Measurements from ENCODE around the gene ELAVL1.
A peak's percentile ranks its signal among the peaks of the same experiment; 100 is the strongest.

DNA sequence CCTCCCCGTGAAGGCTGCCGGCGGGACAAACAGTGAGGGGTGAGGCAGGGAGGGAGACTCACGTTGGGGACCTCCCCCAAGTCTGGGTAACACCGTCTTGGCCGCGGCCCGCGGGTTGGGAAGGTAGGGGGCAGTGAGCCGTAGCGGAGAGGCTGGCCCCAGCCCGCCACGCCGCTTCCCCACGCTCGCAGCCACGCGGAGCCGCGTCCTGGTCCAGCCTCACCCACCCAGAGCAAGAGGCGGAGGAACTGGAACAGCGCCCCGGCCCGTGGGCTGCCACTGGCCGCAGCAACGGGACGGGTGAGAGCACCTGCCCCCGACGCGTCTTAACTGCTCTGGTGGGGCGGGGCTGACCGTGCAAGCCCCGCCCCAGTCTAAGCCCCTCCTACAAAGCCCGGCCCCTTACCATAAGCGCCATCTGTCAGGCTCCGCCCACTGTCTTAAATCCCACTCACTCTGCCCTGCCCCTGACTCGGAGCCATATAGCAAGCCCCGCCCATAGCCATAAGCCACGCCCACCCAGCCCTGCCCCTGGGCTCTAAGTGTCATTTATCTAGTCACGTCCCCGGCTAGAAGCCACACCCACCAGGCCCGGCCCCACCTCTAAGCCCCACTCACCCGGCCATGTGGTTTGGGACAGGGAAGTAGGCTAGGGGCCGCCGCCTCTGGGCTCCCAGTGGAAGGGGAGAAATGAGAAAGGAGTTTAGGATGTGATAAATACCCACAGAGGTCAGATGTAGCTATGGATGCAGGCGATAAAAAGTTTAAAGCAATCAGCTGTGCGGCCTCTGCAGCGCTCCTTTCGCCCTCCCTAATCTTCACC lies 45.0 kb upstream of the ELAVL1 start:
- TF ChIP-seq, protein P1, sequence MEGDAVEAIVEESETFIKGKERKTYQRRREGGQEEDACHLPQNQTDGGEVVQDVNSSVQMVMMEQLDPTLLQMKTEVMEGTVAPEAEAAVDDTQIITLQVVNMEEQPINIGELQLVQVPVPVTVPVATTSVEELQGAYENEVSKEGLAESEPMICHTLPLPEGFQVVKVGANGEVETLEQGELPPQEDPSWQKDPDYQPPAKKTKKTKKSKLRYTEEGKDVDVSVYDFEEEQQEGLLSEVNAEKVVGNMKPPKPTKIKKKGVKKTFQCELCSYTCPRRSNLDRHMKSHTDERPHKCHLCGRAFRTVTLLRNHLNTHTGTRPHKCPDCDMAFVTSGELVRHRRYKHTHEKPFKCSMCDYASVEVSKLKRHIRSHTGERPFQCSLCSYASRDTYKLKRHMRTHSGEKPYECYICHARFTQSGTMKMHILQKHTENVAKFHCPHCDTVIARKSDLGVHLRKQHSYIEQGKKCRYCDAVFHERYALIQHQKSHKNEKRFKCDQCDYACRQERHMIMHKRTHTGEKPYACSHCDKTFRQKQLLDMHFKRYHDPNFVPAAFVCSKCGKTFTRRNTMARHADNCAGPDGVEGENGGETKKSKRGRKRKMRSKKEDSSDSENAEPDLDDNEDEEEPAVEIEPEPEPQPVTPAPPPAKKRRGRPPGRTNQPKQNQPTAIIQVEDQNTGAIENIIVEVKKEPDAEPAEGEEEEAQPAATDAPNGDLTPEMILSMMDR (IDR thresholded peaks at IDR 0.05) = no peak
- peak in 1 of 2 donors; percentile 11 for TF ChIP-seq POLR2A (IDR thresholded peaks at IDR 0.05)
